GM12801 (cell line): ENCODE results near the gene PRIMPOL.

ENCODE experiments used
- CTCF ChIP-seq: IDR thresholded peaks from one replicate; pipeline ENCODE4 v1.5.1; 2011; ENCODE audit warnings: control low read depth; ENCODE audit not compliant: insufficient read length; ENCODE audit errors: extremely low read depth

PRIMPOL gene

GRCh38 chr4:184697956-184698355, 48.4 kb downstream of the PRIMPOL start:
- TF ChIP-seq CTCF = no peak

GRCh38 chr4:184699941-184700340, 50.4 kb downstream of the PRIMPOL start:
- no peak for TF ChIP-seq CTCF

GRCh38 chr4:184702114-184702513, 52.6 kb downstream of the PRIMPOL start:
- no peak for TF ChIP-seq CTCF

GRCh38 chr4:184705692-184706091, 56.2 kb downstream of the PRIMPOL start:
- no peak for TF ChIP-seq CTCF

- no peak for TF ChIP-seq CTCF
These were observed 56.9 kb downstream of the PRIMPOL start for GRCh38 chr4:184706453-184706852.

- TF ChIP-seq CTCF = no peak
These were observed 62.8 kb downstream of the PRIMPOL start for GRCh38 chr4:184712322-184712721.

- no peak for TF ChIP-seq CTCF
These were observed 64.3 kb downstream of the PRIMPOL start for GRCh38 chr4:184713887-184714286.

- TF ChIP-seq CTCF = no peak
These were observed 66.0 kb downstream of the PRIMPOL start for GRCh38 chr4:184715526-184715925.
